Stimulated activated CD8-positive, alpha-beta memory T cell treated with anti-CD3 and anti-CD28 coated beads, Interleukin-15, amount 100 ng/mL, for 48 hours (primary cell): ENCODE measurements around the gene NANOGP8.

ENCODE experiments used
- DNase-seq, 2 donors: peaks; one replicate each; pipeline ENCODE4 v3.0.0-alpha.2; 2020; ENCODE audit warnings: low read depth in 2 of 2

Gene NANOGP8

GRCh38 chr15:35060591-35060990 lies 24.5 kb downstream of the NANOGP8 start:
- no peak for DNase-seq

GRCh38 chr15:35058534-35059054 lies 26.5 kb downstream of the NANOGP8 start:
- DNase-seq, result no peak

- DNase-seq, result no peak
These were observed 29.5 kb downstream of the NANOGP8 start for GRCh38 chr15:35055416-35056105.

GRCh38 chr15:35054380-35054779 lies 30.7 kb downstream of the NANOGP8 start:
- no peak for DNase-seq

- DNase-seq, result no peak
These were observed 37.1 kb downstream of the NANOGP8 start for GRCh38 chr15:35047996-35048395.

GRCh38 chr15:35047528-35047927 lies 37.6 kb downstream of the NANOGP8 start:
- no peak for DNase-seq

GRCh38 chr15:35043373-35044095 lies 41.6 kb downstream of the NANOGP8 start:
- DNase-seq, result no peak

- no peak for DNase-seq
These were observed 44.5 kb downstream of the NANOGP8 start for GRCh38 chr15:35040339-35041255.

- DNase-seq, result no peak
These were observed 46.3 kb downstream of the NANOGP8 start for GRCh38 chr15:35038626-35039451.
